HG02938 (cell line): ENCODE results near the gene ARL10.
"Not testable (repeated sequence)": the region's sequence is repeated elsewhere in the genome, so short reads cannot be mapped to it uniquely, and the experiment has no call there.

ENCODE experiments used
- ATAC-seq: cut with Tn5 transposase; IDR thresholded peaks from one replicate; pipeline ENCODE4 v1.9.1; 2021; ENCODE audit warnings: mild to moderate bottlenecking, moderate library complexity; ENCODE audit not compliant: unreplicated experiment

ARL10 gene

DNA sequence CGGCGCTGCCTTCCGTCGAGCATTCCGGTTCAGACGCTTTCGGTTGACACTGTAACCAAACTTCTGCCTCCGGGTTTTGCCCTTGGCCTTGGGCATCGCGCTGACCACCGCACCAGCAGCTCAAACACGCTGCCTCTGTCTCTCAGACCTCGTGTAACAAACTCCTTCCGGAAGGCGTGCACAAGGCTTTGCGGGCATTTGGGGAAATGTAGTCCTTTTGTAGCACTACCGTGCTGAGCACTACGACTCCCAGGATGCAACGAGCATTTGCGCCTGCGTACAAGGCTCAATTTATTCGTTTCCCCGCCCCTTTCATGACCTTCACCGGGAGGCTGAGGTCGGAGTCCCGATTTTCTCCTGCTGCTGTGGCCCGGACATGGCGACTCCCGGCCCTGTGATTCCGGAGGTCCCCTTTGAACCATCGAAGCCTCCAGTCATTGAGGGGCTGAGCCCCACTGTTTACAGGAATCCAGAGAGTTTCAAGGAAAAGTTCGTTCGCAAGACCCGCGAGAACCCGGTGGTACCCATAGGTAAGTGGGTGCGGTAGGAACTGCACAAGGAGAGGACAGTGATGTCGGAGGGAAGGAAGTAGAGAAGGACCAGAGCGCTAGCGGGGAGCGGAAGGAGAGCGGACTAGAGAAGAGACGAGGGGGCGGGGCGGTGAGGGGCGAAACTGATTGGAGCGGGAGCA is 23.3 kb downstream of the ARL10 start, which contains the start of the genes HIGD2A and NOP16:
Gene HIGD2A, plus strand, starts transcription at position 308 of the 691 bp plus-strand sequence. Its CDS starts 69 bp downstream, at position 377.
Gene NOP16, minus strand, starts transcription at position 155 of the 691 bp plus-strand sequence. Its CDS starts 59 bp downstream, at position 96.
- peak; percentile 83 for ATAC-seq

DNA sequence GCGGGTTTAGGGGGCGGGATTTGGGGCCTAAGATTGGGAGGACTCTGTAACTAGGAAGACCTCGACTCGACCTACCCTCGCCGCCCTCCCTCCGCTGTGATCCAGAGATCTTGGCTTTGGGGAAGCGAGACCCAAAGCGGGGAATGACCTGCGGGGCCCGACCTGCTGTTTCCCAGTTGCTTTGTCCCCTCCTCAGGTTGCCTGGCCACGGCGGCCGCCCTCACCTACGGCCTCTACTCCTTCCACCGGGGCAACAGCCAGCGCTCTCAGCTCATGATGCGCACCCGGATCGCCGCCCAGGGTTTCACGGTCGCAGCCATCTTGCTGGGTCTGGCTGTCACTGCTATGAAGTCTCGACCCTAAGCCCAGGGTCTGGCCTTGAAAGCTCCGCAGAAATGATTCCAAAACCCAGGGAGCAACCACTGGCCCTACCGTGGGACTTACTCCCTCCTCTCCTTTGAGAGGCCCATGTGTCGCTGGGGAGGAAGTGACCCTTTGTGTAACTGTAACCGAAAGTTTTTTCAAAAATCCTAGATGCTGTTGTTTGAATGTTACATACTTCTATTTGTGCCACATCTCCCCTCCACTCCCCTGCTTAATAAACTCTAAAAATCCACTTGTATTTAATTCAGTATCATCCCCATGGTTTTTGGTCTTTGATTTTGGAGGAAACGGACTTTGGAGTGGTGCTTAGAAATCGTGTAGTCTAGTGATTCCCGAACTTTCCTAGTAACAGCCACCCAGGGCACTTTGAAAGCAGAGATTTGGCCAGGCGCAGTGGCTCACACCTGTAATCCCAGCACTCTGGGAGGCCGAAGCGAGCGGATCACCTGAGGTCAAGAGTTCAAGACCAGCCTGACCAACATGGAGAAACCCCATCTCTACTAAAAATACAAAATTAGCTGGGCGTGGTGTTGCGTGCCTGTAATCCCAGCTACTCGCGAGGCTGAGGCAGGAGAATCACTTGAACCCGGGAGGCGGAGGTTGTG is 24.1 kb downstream of the ARL10 start:
- ATAC-seq: peak; percentile 33

DNA sequence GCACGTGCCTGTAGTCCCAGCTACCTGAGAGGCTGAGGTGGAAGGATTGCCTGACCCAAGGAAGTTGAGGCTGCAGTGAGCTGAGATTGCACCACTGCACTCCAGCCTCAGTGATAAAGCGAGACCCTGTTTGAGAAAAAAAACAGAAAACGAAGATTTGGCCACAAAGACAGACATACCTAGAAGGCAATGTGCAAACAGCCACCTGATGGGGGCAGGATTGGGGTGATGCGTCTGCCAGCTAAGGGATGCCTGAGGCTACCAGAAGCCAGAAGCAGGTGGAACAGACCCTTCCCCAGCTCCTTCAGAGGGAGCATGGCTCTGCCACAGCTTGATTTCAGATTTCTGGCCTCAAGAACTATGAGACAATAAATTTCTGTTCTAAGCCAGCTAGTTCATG is 26.2 kb downstream of the ARL10 start:
- ATAC-seq: no peak

DNA sequence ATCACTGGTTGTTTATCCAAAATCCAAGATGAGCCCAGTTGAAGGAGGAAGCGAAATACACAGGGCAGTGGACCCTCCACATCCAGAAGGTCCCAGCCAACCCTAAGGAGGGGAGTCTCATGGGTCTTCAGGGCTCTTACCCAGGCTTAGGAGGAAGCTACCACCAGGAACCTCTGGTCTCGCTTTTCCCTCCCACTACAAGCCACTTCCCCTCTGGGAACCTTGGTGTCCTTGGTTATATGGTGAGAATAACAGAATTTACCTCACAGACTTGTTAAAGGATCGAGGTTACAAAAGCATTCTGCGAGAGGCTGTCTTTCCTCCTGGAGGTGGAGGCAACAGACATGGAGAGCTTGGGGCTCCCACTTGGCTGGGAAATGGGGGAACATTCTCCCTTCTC is 26.7 kb downstream of the ARL10 start:
- ATAC-seq: no peak

DNA sequence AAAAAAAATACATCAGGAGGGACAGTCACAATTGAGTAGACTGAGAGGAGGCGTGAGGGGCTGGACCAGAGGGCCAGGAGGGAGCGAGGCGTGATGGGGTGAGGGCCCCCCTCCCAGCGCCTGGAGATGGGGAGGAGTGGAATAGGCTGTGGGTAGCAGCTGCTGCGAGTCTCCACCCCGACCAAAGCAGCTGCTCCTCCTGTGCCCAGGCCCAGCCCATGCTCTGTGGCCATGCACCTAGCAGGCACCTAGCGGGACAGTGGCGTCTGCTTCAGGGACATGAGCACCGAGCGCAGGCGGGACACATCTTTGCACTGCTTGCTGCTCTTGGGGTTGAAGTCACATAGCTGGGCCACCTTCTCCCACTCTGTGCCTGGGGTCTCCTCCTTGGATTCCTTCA is 27.2 kb downstream of the ARL10 start:
- ATAC-seq: no peak

DNA sequence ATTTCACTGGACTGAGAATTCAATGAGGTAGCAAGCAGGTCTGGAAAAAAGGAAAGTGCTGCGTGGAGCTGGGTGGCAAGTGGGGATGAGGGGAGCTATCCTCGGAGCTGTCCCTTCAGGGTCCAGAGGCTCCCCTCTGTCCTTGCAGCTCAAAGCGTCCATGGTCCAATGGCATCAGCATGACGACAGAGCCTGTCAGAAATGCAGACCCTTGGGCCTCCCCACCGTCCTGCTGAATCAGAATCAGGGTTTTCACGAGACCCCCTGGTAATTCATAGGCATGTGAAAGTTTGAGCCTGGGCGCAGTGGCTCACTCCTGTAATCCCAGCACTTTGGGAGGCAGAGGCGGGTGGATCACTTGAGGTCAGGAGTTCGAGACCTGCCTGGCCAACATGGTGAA is 28.8 kb downstream of the ARL10 start:
- no peak for ATAC-seq

DNA sequence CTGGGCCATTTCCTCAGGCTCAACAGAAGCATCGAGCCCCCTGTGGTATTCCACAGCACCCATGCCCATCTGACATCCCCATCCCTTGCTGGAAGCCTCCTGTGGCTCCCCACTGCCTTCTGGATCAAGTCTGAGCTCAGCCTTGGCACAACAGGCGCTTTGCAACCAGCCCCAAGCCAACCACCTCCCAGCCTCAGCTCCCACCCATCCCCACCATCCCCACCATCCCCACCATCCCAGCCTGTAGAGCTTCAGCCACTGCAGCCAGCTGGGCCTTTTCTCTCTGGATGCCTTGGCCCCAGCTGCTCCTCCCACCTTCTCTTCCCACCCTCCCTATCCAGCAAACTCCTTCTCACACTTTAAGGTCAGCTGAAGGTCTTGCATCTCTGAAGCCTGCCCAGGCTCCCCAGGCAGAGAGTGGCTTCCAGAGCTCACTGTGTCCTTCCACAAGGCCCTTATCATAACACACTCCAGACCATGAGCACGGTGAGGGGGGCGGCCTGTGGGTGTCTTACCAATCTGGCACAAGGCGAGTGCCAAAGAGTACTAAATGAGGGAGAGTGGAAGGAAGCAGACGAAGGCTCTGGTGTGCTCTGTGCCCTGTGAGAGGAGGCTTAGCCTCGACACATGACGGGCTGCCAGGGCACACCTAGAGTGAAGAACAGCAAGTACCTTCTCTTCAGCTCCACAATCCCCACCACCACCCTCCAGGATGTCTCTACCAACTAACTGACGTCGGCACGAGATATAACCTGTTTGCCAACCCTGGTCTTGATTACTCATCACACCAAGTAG is 29.8 kb downstream of the ARL10 start:
- no peak for ATAC-seq

DNA sequence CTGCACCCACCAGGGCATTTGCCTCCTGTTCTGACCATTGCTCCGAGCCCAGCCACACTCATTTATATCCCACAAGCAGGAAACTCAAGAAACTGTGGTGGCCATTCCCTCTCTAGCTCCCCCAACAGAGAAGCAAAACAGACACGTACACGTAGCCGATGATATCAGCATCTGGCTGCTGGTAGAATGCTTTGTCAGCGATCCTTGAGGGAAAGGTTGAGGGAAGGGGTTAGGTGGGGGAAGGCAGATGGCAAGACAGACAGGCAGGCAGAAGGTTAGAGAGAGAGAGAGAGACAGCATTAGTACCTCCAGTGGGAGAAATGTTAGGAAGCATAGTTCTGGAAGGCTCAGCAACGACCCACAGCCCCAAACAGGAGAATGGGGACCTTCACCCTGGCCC is 31.0 kb downstream of the ARL10 start:
- no peak for ATAC-seq

DNA sequence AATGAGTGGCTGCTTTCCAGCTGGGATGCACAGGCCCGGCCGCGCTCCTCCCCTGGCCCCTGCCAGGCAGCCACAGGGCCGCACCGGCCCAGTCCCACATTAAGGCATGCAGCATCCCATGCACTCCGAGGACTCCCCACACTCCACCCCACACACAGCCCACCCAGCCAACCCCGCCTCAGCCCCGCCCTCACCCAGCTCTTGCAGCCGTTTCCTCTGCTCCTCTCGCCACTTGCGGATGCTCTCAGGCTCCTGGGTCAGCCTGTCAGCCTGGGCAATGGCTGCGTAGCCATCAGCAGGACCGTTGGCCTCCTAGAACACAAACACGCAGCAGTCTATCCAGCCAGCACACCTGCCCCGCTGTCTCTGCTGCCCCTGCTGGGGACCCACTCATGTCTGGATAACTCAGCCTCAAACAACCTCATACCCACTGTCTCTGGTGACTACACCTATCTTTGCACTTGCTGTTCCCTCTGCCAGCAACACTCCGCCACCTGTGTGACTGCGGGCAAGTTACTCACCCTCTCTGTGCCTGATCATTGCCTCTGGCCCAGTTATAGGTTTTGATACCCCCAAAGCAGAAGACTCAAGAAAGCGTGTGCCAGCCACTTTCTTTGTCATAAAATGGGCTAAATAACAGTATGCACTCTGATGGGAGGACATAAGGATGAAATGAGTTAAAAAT is 32.6 kb downstream of the ARL10 start:
- no peak for ATAC-seq

DNA sequence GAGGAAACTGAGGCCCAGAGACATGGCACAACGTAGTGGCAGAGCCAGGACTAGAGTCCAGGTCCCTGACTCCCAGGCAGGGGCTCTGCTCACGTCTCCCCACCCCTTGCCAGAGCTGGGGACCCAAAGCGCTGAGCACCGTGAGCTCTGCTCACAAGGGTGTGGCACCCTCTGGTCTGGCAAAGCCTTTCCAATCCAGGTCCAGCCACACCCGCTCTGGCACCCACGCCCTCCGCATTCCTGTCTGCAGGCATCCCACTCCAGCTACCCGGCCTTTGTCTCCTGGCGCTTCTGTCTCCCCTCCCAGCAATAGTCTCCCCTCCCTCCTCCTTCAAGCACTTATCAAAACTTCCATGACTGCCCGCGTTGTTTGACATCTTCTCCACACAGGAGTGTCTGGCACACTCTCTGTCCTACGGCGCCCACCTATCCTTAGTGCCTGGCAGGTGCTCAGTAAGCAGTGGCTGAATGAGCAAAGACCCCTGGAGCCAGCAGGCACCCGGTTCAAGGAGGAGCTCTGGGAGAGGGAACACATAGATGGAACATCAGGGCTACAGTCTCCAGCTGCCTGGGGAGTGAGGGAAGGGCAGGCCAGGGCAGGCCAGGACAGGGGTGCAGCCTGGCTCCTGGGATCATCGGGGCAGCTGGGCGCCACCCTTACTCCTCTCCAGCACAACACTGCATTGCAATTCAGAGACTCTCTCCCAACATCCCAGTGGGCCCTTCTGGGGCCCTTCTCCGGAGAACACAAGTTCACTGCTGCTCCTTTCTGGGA is 35.3 kb downstream of the ARL10 start:
- no peak for ATAC-seq

DNA sequence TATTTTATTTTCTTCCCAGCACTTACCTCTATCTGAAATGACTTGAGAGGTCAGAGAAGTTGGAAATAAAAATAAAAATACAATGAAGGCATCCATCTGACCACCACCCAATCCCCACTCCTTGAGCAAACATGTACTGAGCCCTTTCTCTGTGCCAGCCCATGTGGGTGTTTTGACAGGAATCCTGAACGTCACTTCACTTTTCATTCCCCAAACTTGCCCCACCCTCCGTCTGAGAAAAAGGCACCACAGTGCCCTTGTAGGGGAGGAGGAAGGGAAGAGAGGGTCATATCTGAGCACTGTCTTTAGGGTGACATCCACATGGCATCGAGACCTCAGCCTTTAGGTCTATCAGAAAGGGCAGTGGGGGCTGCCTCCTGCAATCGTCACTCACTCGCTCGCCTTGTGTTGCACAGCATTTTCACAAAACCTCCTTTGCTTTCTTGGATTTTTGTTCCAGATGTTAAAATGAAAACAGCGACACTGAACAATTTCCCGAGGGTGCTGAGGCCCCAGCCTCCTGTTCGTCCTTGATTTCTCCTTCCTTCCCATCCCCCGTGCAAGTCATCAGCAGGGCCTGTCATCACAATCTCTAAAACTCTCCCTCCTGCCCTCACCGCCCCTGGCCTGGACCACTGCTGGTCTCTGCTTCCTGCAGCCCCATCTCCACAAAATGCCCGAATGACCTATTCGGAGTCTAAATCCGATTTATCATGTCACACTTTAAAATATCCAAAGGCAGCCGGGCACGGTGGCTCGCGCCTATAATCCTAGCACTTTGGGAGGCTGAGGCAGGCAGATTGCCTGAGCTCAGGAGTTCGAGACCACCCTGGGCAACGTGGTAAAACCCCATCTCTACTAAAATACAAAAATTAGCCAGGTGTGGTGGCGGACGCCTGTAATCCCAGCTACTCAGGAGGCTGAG is 36.3 kb downstream of the ARL10 start:
- no peak for ATAC-seq

DNA sequence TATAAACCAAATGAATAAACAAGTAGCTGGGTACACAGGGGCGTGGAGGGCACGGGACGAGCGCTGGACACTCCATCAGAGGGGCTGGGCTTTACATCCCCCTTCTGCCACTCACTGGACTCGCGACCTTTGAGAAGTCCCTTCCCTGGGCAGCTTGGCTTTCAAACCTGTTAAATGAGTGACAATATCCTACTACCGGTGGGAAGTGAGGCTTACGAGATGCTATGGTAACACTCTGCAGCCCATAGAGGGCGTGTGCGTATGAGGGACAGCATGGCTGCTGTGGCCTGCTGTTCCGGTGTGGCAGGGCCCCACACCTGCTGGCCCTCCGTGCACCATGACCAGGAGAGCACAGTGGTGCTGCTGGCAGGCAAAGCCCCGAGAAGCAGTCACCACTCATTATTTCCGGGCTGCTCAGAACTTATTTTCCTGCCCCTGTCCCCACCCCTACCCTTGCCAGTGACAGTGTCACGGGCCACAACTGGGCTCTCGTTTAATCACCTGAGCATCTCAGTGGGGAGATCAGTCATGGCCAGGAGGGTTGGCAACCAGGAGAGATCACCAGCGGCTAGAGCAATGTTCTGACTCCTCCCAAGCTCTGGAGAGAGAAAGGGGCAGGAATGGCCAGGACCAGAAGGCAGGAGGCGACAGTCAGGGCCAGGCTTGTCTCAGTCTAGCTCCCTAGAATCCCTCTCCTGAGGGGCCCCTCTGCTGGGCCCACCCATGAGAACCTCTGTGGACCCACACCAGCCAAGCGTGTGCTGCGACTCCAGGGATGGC is 40.6 kb downstream of the ARL10 start:
- ATAC-seq: no peak

DNA sequence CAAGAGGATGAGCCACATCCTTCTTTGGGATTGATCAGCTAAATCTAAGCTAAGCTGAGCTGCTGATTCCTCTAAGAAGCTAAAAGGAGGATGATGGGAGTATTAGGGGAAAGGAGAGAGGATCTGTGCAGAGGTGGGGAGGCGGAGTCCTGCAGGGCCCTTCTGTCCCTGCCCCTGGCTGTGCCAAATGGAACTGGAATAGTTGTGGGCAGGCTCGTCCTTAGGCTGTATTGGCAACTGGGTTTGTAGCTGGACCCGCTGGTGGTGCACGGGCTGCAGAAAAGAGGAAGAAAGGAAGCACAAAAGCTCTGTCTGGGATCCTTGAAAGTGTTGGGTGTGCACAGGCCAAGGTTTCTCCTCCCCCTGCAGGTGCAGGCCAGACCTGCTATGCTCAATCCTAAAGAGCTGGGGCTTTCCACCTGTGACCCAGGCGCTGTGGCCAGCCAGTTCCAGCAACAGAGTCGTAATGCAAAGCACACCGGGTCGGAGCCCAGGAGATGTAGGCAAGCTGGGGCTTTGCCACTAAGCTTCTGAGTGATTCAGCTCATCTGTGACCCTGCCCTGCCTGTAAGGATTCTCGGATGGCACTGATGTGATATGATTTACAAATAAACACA is 41.3 kb downstream of the ARL10 start:
- no peak for ATAC-seq

DNA sequence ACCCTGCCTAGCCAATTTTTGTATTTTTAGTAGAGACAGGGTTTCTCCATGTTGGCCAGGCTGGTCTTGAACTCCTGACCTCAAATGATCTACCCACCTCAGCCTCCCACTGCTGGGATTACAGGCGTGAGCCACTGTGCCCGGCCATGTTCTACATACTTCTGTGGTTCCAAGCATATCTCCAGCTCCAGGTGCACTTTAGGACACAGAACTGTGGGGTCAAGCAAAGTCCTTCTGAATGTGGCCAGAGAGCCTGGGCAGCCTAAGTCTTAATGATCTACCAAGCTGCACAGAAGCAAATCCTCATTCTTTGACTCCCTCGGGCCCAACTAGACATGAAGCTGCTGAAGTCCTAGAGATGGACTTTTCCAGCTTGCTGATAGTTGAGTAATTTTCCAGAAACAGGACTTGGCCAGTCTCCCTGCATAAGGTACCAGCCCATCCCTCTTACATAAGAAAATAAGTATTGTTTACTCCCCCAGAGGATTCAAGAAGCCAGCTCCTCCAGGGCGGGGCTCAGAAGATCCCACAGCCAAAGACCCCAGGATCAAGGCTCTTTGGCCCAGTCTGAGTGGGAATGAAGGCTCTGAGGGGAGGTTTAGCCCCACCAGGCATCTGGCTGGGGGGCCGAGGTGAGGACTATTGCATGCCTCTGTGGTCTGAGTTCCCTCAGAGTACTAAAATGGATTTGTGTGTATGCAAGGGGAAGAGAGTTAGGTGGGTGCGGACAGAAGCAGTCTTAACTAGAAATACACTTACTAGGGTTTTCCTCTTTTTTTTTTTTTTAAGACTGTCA is 42.4 kb downstream of the ARL10 start:
- ATAC-seq: no peak

DNA sequence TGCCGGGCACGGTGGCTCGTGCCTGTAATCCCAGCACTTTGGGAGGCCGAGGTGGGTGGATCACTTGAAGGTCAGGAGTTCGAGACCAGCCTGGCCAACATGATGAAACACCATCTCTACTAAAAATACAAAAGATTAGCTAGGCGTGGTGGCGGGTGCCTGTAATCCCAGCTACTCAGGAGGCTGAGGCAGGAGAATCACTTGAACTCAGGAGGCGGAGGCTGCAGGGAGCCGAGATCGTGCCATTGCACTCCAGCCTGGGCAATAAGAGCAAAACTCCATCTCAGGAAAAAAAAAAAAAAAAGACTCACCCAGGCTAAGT is 42.9 kb downstream of the ARL10 start:
- ATAC-seq: not testable (repeated sequence)

DNA sequence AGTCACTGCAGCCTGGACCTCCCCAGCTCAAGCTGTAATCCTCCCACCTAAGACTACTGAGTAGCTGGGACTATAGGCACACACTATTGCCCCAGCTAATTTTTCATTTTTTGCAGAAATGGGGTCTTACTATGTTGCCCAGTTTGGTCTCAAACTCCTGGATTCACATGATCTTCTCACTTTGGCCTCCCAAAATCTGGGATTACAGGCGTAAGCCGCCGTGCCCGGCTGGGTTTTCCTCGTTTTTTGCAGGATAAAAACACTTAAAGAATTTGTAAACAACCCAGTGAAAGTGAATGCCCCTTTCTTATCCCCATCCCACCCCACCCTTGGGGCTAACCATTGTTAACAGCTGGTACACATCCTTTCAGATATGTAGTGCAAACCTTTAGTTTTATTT is 43.3 kb downstream of the ARL10 start:
- no peak for ATAC-seq

DNA sequence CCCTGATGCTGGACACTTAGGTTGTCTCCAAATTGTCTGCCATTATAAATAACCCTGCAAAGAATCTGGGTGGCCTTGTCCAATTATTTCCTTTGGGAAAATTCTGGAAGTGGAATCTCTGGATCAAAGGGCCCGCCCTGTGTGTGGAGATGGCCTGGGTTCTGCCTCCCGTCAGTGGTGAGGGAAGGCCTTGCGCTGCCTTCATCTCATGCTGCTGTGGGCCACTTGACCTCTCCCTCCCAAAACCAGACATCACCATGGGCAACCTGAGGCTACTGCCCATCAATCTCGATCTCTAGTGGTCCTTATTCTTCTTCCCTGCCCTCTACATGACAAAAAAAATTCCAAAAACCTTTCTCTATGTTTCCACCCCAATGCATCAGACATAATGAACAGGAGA is 44.5 kb downstream of the ARL10 start:
- ATAC-seq: no peak
